Gastrocnemius medialis (tissue), 4 donors: Measurements from ENCODE around the gene MUS81. TPM values are rescaled to one million over a fixed set of nuclear protein-coding genes. Genes with fewer than 3 reads are reported as not detected.

Source experiments
- ATAC-seq, 2 donors: fragments of 150-250 bp; one replicate each; pipeline ENCODE4 v1.9.1; 2016
- DNase-seq, 2 donors: peaks; one replicate each; pipeline ENCODE4 v3.0.0-alpha.2; 2019
- H3K27ac ChIP-seq, 4 donors: fragments of 200-600 bp; sonication (generic); 1 replicate in 1 of 4; 2 replicates in 3 of 4; pipeline ENCODE4 v1.5.1; 2016 to 2018; ENCODE audit warnings: mild to moderate bottlenecking in 2 of 4, moderate library complexity in 1 of 4
- H3K27me3 ChIP-seq, 3 donors: fragments of 200-600 bp; sonication (generic) in 2 of 3; 1 replicate in 1 of 3; 2 replicates in 2 of 3; pipeline versions ENCODE4 v1.5.1 to v1.6.0; 2016 to 2019; ENCODE audit warnings: mild to moderate bottlenecking in 1 of 3, moderate library complexity in 1 of 3
- H3K36me3 ChIP-seq, 2 donors: fragments of 200-600 bp; sonication (generic) in 1 of 2; one replicate each; pipeline ENCODE4 v1.5.1; 2017 to 2018
- H3K4me1 ChIP-seq, 2 donors: fragments of 200-600 bp; sonication (generic) in 1 of 2; one replicate each; pipeline ENCODE4 v1.5.1; 2016 to 2017; ENCODE audit warnings: mild to moderate bottlenecking in 2 of 2
- H3K4me3 ChIP-seq, 4 donors: fragments of 200-600 bp; sonication (generic) in 3 of 4; 1 replicate in 1 of 4; 2 replicates in 3 of 4; pipeline ENCODE4 v1.5.1; 2016 to 2019; ENCODE audit warnings: mild to moderate bottlenecking in 2 of 4
- H3K9me3 ChIP-seq, 3 donors: fragments of 200-600 bp; sonication (generic) in 2 of 3; 1 replicate in 1 of 3; 2 replicates in 2 of 3; pipeline ENCODE4 v1.5.1; 2016 to 2019
- POLR2A ChIP-seq, 2 donors: fragments of 450-650 bp; IDR thresholded peaks; one replicate each; pipeline ENCODE4 v1.6.1; 2017; ENCODE audit warnings: antibody characterized with exemption in 2 of 2, mild to moderate bottlenecking in 2 of 2, moderate library complexity in 2 of 2
- in situ Hi-C, 4 donors: fragments of 200-750 bp; cut with MboI; loops; one replicate each; pipeline versions ENCODE4 v1.15.0 to v1.8.0; 2017; ENCODE audit warnings: low sequenced_read_pairs in 4 of 4
- intact Hi-C: fragments of 100-400 bp; cut with DNase I; formaldehyde crosslinking; loops from one replicate; pipeline ENCODE4 v1.15.1; 2023; ENCODE audit warnings: low total_unique reads
- total RNA-seq, 4 donors: library from RNA; depleted of rRNA; stranded (reverse); fragments of >200 nt; gene quantifications; one replicate each; pipeline versions ENCODE4 v1.1.0 to v1.2.3, GENCODE V29; 2016
- TF ChIP-seq, protein P1 (sequence below), 5 experiments: fragments of 450-650 bp in 3 of 5; fragments of 200-600 bp in 2 of 5; sonication (generic) in 2 of 5; IDR thresholded peaks in 4 of 5; conservative IDR thresholded peaks in 1 of 5; 1 replicate in 4 of 5; 2 replicates in 1 of 5; pipeline ENCODE4 v1.5.1; 2016 to 2019; ENCODE audit warnings: antibody characterized with exemption in 5 of 5, mild to moderate bottlenecking in 3 of 5, moderate library complexity in 3 of 5

Gene MUS81
- total RNA-seq, 4 donors from 2014 or later: 26.4 to 44.9 (median 34.8) TPM

DNA sequence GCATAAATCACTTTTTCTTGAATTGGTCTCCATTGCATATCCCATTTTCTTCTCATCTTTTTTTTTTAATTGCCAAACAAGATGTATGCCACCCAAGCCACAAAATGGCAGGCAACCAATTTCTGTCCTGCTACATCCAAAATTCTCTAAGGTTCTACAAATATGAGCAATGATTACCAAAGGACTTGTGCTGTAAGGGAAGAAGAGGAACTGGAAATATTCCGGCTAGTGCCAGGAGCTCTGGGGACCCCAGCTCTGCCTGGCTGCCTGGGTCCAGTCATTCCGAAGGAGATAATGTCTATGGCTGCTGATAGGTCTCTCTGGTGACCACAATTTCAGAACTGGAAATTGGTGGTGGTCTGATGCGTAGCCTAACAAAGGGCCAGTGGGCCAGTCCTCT, 43.5 kb upstream of the MUS81 start:
- Histone ChIP-seq H3K27me3 (no peaks in the 10 kb centered on the region), H3K9me3 (no peaks in the 10 kb centered on the region), H3K4me1 (peaks cover 5 to 6% of the 10 kb centered on the region in 2 donors), H3K4me3 (no peak overlapping the region), H3K27ac (no peak overlapping the region), H3K36me3 (no peaks in the 10 kb centered on the region)
- in situ Hi-C loops: loop anchor here in 3 of 4 donors (5.0 kb wide), 2 partner anchors 44 to 104 kb away; partner anchors contain the start of gene KAT5 (in 2 of the 3)
- intact Hi-C loops: no loop called here
- DNase-seq (no peak), ATAC-seq (no peak)
- TF ChIP-seq, protein P1, sequence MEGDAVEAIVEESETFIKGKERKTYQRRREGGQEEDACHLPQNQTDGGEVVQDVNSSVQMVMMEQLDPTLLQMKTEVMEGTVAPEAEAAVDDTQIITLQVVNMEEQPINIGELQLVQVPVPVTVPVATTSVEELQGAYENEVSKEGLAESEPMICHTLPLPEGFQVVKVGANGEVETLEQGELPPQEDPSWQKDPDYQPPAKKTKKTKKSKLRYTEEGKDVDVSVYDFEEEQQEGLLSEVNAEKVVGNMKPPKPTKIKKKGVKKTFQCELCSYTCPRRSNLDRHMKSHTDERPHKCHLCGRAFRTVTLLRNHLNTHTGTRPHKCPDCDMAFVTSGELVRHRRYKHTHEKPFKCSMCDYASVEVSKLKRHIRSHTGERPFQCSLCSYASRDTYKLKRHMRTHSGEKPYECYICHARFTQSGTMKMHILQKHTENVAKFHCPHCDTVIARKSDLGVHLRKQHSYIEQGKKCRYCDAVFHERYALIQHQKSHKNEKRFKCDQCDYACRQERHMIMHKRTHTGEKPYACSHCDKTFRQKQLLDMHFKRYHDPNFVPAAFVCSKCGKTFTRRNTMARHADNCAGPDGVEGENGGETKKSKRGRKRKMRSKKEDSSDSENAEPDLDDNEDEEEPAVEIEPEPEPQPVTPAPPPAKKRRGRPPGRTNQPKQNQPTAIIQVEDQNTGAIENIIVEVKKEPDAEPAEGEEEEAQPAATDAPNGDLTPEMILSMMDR (IDR thresholded peaks at IDR 0.05 in 4 of 5, conservative IDR thresholded peaks at IDR 0.05 in 1 of 5): no peak
- TF ChIP-seq POLR2A (IDR thresholded peaks at IDR 0.05): no peak

DNA sequence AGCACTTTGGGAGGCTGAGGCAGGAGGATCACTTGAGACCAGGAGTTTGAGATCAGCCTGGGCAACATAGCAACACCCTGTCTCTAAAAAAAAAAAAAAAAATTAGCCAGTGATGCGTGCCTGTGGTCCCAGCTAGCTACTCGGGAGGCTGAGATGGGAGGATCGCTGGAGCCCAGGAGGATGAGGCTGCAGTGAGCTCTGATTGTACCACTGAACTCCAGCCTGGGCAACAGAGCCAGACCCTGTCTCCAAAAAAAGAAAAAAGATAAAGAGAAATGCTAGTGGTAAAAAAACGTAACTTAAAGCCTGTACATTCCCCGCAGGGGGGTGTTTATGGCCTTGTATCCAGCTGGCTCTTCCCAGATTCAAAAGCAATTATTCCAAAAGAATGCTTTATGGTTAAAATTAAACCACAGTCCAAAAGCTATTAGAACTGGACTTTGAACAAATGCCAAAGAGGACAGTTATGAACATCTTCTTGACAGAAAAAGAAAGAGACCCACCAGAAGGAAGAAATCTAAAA, 42.9 kb upstream of the MUS81 start:
- ATAC-seq: no peak
- in situ Hi-C loops: loop anchor here in 3 of 4 donors (5.0 kb wide), 2 partner anchors 45 to 105 kb away; partner anchors contain the start of gene KAT5 (in 2 of the 3)

DNA sequence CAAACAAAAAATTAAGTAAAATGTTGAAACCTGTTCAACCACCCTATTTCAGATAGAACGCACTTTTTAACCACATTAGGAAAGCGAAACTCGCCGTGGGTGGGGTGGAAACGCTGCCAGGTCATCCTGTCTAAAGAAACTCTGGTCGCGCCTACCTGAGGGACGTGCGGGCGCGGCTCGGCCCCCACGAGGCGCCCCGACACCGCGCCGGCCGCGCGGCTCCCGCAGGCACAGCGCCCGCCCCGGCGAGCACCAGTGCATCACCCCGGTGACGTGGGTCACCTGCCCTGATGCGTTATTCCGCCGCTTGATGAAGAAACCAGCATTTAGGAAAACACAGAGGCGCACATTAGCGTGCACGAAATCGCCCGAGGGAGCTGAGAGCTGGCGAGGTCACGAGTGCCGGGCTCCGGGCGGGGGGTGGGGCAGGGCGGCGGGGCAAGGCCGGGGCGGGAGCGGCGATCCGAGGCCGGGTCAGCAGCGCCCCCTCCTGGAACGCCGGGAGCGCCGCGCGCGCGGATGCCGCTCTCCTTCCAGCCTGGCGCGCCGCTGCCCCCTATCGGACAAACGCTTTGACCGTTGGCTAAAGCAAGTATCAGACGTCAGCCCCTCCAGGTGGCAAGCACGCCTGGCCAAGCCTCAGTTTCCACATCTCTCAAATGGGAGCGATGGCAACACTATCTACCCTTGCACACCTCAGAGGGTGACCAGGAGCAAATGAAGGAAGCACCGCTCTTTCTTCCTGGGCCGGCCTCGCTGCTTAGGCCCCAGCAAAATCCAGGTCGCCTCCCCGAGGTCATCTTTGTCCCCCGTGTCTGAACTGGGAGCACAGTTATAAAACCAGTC, 42.2 kb upstream of the MUS81 start:
- TF ChIP-seq, protein P1 (IDR thresholded peaks at IDR 0.05 in 4 of 5, conservative IDR thresholded peaks at IDR 0.05 in 1 of 5): peak; percentile 95 to 100 (median 96)
- TF ChIP-seq POLR2A (IDR thresholded peaks at IDR 0.05): peak in 1 of 2 donors; percentile 49
- intact Hi-C loops (loop anchor here (1.0 kb wide), 4 partner anchors 38 to 112 kb away; partner anchors contain the start of genes AP5B1 and KAT5), in situ Hi-C loops (loop anchor here in 3 of 4 donors (5.0 kb wide), 2 partner anchors 46 to 106 kb away; partner anchors contain the start of gene KAT5 (in 2 of the 3))
- DNase-seq: peak; percentile 84 to 88
- Histone ChIP-seq H3K9me3 (no peaks in the 10 kb centered on the region), H3K27me3 (no peaks in the 10 kb centered on the region), H3K36me3 (no peaks in the 10 kb centered on the region), H3K4me1 (peaks cover 5 to 6% of the 10 kb centered on the region in 2 donors), H3K27ac (peak overlapping the region; percentile 56 to 80 (median 64)), H3K4me3 (peak overlapping the region; percentile 43 to 82 (median 68))
- ATAC-seq: peak; percentile 97

More for the DNA sequence above, 42.9 kb upstream of the MUS81 start:
- no peaks in the 10 kb centered on the region for H3K27me3 ChIP-seq
- H3K4me1 ChIP-seq: peaks cover 5 to 6% of the 10 kb centered on the region in 2 donors
- DNase-seq: no peak
- peak overlapping the region; percentile 56 to 80 (median 64) for H3K27ac ChIP-seq
- H3K4me3 ChIP-seq: peak overlapping the region; percentile 43 to 82 (median 68)
- no peaks in the 10 kb centered on the region for H3K9me3 ChIP-seq
- TF ChIP-seq, protein P1 (IDR thresholded peaks at IDR 0.05 in 4 of 5, conservative IDR thresholded peaks at IDR 0.05 in 1 of 5): no peak
- TF ChIP-seq POLR2A (IDR thresholded peaks at IDR 0.05): no peak
- H3K36me3 ChIP-seq: no peaks in the 10 kb centered on the region
- intact Hi-C loops: no loop called here

DNA sequence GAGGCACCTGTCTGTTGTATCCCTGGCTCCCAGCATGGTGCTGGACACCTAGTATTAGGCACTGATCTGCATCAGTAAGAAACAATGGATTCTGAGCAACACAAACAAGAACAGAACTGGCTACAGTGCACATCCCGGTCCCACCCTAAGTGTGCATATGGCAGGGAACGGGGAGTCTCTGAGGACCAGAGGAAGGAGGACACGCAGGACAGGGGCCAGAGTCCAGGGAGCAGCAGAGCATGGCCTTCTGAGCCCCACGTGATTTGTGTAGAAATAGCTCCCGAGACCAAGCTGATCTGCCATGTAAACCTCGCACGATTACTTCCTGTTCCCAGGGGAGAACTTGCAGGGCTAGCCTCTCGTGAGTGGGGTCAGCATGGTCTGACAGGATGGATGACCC, 39.1 kb upstream of the MUS81 start:
- no peak for DNase-seq
- no peaks in the 10 kb centered on the region for H3K9me3 ChIP-seq
- no peak overlapping the region for H3K27ac ChIP-seq
- H3K36me3 ChIP-seq: no peaks in the 10 kb centered on the region
- H3K4me3 ChIP-seq: no peak overlapping the region
- in situ Hi-C loops: loop anchor here in 2 of 4 donors (5.0 kb wide), 2 partner anchors 109 to 114 kb away; partner anchors contain the start of gene KAT5 (in 1 of the 2)
- ATAC-seq: no peak
- TF ChIP-seq, protein P1 (IDR thresholded peaks at IDR 0.05 in 4 of 5, conservative IDR thresholded peaks at IDR 0.05 in 1 of 5): no peak
- no peak for TF ChIP-seq POLR2A (IDR thresholded peaks at IDR 0.05)
- intact Hi-C loops: no loop called here
- peaks cover 5 to 6% of the 10 kb centered on the region in 2 donors for H3K4me1 ChIP-seq
- H3K27me3 ChIP-seq: no peaks in the 10 kb centered on the region
